GM12878 (cell line): ENCODE data around the gene ESPNL. TPM values are rescaled to one million over a fixed set of nuclear protein-coding genes. Genes with fewer than 3 reads are reported as not detected.

ENCODE experiments used
- ATAC-seq: fragments of 200-7000 bp; cut with Tn5 transposase; 3 replicates; pipeline ENCODE4 v1.9.1; 2020; ENCODE audit warnings: mild to moderate bottlenecking, moderate library complexity
- BruUV-seq: library from RNA; stranded (reverse); fragments of 400-500 nt; replicated peaks from 2 replicates; lab custom pipeline; 2021; lab: Mats Ljungman, UMichigan
- CTCF ChIA-PET: fragments of 300-600 bp; sonication (Branson Sonifier 250); formaldehyde crosslinking; extraction: SDS; loops from one replicate; lab custom pipeline; 2021; ENCODE audit warnings: inconsistent platforms; lab: Yijun Ruan, JAX
- POLR2A ChIA-PET: fragments of 350-600 bp; formaldehyde crosslinking; extraction: SDS; loops from one replicate; lab custom pipeline; 2021; ENCODE audit warnings: inconsistent platforms; lab: Charles Lee
- RAD21 ChIA-PET: fragments of 300-600 bp; sonication (Branson Sonifier 250); formaldehyde crosslinking; loops from one replicate; lab custom pipeline; 2023; ENCODE audit warnings: antibody characterized with exemption; ENCODE audit not compliant: unreplicated experiment; lab: Charles Lee
- SMC1A ChIA-PET: fragments of 300-600 bp; sonication (Branson Sonifier 250); formaldehyde crosslinking; loops from one replicate; lab custom pipeline; 2023; ENCODE audit not compliant: unreplicated experiment, uncharacterized antibody; lab: Charles Lee
- DNase-seq: peaks from one replicate; pipeline ENCODE4 v3.0.0-alpha.2; 2011; ENCODE audit warnings: low read depth, low spot score
- FAIRE-seq: peaks from 3 replicates; lab custom pipeline; 2011; peaks lifted over from hg19 to GRCh38; lab: Jason Lieb, UNC
- H2AFZ ChIP-seq: 2 replicates; pipeline ENCODE4 v1.6.0; 2011; ENCODE audit warnings: low read depth, low read length, control low read depth; ENCODE audit not compliant: control insufficient read depth
- H3K27ac ChIP-seq: 2 replicates; pipeline ENCODE4 v1.5.1; 2011; ENCODE audit warnings: control low read depth; ENCODE audit not compliant: control insufficient read depth, insufficient read depth
- H3K27me3 ChIP-seq, 2 experiments: replicated peaks in 1 of 2; 2 replicates each; pipeline versions ENCODE4 v1.6.0 to v1.6.1; 2011; ENCODE audit warnings: low read length in 1 of 2; ENCODE audit not compliant: control insufficient read depth in 2 of 2, insufficient read depth in 2 of 2
- H3K36me3 ChIP-seq, 2 experiments: 2 replicates each; pipeline ENCODE4 v1.5.1; 2011; ENCODE audit warnings: low read length in 1 of 2; ENCODE audit not compliant: control insufficient read depth in 2 of 2, insufficient read depth in 2 of 2
- H3K4me1 ChIP-seq: 2 replicates; pipeline ENCODE4 v1.6.1; 2011; ENCODE audit warnings: mild to moderate bottlenecking, low read length, moderate library complexity, mixed read lengths; ENCODE audit not compliant: control insufficient read depth, insufficient read depth
- H3K4me2 ChIP-seq: 2 replicates; pipeline ENCODE4 v1.6.0; 2011; ENCODE audit warnings: control low read depth; ENCODE audit not compliant: control insufficient read depth, insufficient read depth
- H3K4me3 ChIP-seq: fragments of 200-600 bp; sonication (generic); 2 replicates; pipeline ENCODE4 v1.5.1; 2016
- H3K79me2 ChIP-seq: 2 replicates; pipeline ENCODE4 v1.6.0; 2011; ENCODE audit warnings: low read length; ENCODE audit not compliant: control insufficient read depth, insufficient read depth
- H3K9ac ChIP-seq: 2 replicates; pipeline ENCODE4 v1.8.0; 2011; ENCODE audit warnings: low read length, control low read depth, mixed read lengths; ENCODE audit not compliant: control insufficient read depth, insufficient read depth
- H3K9me3 ChIP-seq: replicated peaks from 3 replicates; pipeline ENCODE4 v1.5.1; 2011; ENCODE audit warnings: mild to moderate bottlenecking, low read length; ENCODE audit not compliant: control insufficient read depth, insufficient read depth
- H4K20me1 ChIP-seq: 2 replicates; pipeline ENCODE4 v1.6.0; 2011; ENCODE audit not compliant: control insufficient read depth, insufficient read depth
- MLLT1 ChIP-seq: fragments of 450-650 bp; IDR thresholded peaks from 2 replicates; pipeline ENCODE4 v1.6.1; 2016; ENCODE audit warnings: mild to moderate bottlenecking
- PBX3 ChIP-seq: IDR thresholded peaks from 2 replicates; pipeline ENCODE4 v1.6.1; 2011; ENCODE audit warnings: mild to moderate bottlenecking, low read depth, low read length, moderate library complexity; ENCODE audit not compliant: insufficient replicate concordance
- WGBS: methylation state at CpG from one replicate; pipeline ENCODE4 v1.1.6; 2016; ENCODE audit warnings: low lambda C conversion rate; ENCODE audit not compliant: insufficient replicate concordance, insufficient coverage; ENCODE audit errors: missing lambda C conversion rate; 5-methylcytosine and 5-hydroxymethylcytosine counted together
- in situ Hi-C: fragments of 300-500 bp; cut with MboI; formaldehyde crosslinking; loops from 9 replicates; pipeline ENCODE4 v1.14.3; 2018; ENCODE audit warnings: mixed read lengths
- intact Hi-C: fragments of 100-400 bp; cut with micrococcal nuclease; formaldehyde crosslinking; loops from one replicate; pipeline ENCODE4 v1.14.2; 2022; ENCODE audit not compliant: unreplicated experiment
- polyA plus RNA-seq, 11 experiments: library from polyadenylated mRNA; depleted of rRNA in 4 of 11; unstranded in 6 of 11; stranded (reverse) in 5 of 11; fragments of >200 nt; fragmentation: Nextera tagmentation in 4 of 11; fragmentation: Illumina TruSeq in 1 of 11; extraction: Ambion mirVana in 4 of 11; extraction: Trizol in 1 of 11; gene quantifications; 1 replicate in 1 of 11; 2 replicates in 10 of 11; pipeline versions ENCODE4 v1.2.1 to v1.2.3, GENCODE V29; 2011 to 2016; ENCODE audit warnings: inconsistent platforms in 2 of 11, missing spikeins in 2 of 11, low read depth in 1 of 11
- total RNA-seq, 4 experiments: library from RNA; depleted of rRNA in 3 of 4; stranded (reverse); fragments of >200 nt in 3 of 4; fragmentation: Illumina TruSeq in 1 of 4; extraction: Trizol in 1 of 4; gene quantifications; 2 replicates each; pipeline versions ENCODE4 v1.2.1 to v1.2.3, GENCODE V29; 2013 to 2021

Gene ESPNL
- total and polyA plus RNA-seq, 10 of the 15 experiments (the other 5 are each of a cell fraction or from before 2014, with no cell fraction given), result 0.05 to 0.94 (median 0.36) TPM; not detected in 3

DNA sequence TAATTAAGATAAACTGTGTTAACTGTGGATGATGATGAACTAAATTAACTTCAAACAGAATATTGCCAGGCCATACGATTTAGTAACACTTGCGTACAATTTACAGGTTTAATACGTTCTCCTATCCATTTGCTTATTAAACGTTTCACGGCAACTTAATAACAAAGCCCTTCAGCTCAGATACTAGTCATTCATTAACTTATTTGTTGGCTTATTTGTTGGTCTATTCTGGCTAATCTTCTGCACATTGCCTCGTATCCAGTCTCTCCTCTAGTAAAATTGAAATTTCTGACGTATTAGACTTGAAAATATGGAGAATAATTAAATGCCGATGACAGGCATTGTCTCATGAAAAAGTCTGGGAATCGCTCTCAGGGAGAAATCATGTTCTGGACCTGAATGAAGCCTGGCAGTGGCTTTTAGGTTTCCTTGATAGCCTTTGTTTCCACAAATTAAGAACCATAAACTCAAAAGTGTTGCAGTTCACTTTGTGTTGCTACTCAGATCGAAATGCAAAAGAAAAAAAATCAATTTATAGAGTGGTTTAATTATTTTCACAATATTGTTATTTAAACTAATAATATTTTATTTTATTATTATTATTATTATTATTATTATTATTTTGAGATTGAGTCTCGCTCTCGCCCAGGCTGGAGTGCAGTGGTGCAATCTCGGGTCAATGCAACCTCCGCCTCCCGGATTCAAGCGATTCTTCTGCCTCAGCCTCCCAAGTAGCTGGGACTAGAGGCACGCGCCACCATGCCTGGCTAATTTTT lies 34.9 kb upstream of the ESPNL start:
- Histone ChIP-seq H3K9me3 (no peaks in the 10 kb centered on the region; the same call in 2 of the 3 replicates), H3K4me3 (no peak overlapping the region), H3K27me3 (no peaks in the 10 kb centered on the region), H3K4me2 (no peak overlapping the region), H3K27ac (no peak overlapping the region), H3K36me3 (peaks cover 9 to 22% of the 10 kb centered on the region in 2 experiments; a peak in 3 of 4 replicates), H4K20me1 (no peaks in the 10 kb centered on the region), H3K4me1 (peaks cover 10% of the 10 kb centered on the region), H2AFZ (no peak overlapping the region), H3K9ac (no peak overlapping the region), H3K79me2 (peaks cover 28% of the 10 kb centered on the region)
- ChIA-PET CTCF (interaction anchor here (0.8 to 1.4 kb wide), 4 partner anchors 9 to 96 kb away, joined by 3 read pairs; no protein-coding TSS in a partner anchor), POLR2A (interaction anchor here (1.2 to 2.7 kb wide), 3 partner anchors 10 to 139 kb away, joined by 4 to 9 read pairs (median 6); no protein-coding TSS in a partner anchor), RAD21 (interaction anchor here (1.2 kb wide), 2 partner anchors 8 to 44 kb away, joined by 5 read pairs; no protein-coding TSS in a partner anchor), SMC1A (interaction anchor here (1.3 to 4.4 kb wide), 5 partner anchors 8 to 72 kb away, joined by 3 to 15 read pairs (median 4); no protein-coding TSS in a partner anchor)
- TF ChIP-seq MLLT1, result peak; percentile 36; the same call in 1 of the 2 replicates
- no peak for TF ChIP-seq PBX3
- ATAC-seq (no peak), FAIRE-seq (no peak), DNase-seq (no peak)
- in situ Hi-C loops (no loop called here), intact Hi-C loops (loop anchor here (10.0 kb wide), 1 partner anchor 370 kb away; no protein-coding TSS in a partner anchor)
- no TSS peak for BruUV-seq
- WGBS, result 87% methylated on average over 18 of the region's 18 CpGs
